Psoas muscle (tissue), 8 donors: ENCODE measurements around the gene CCDC188. TPM values are rescaled to one million over a fixed set of nuclear protein-coding genes. Genes with fewer than 3 reads are reported as not detected.

Experiments
- ATAC-seq, 4 donors: fragments of 200-7000 bp; cut with Tn5 transposase; one replicate each; pipeline ENCODE4 v1.9.1; 2020; ENCODE audit warnings: moderate library complexity in 3 of 4, mild to moderate bottlenecking in 2 of 4
- DNase-seq, 2 donors: peaks; one replicate each; pipeline ENCODE4 v3.0.0-alpha.2; 2020
- H3K27ac ChIP-seq: fragments of 200-600 bp; one replicate; pipeline ENCODE4 v1.8.0; 2022
- H3K27me3 ChIP-seq, 3 donors: fragments of 200-600 bp in 1 of 3; one replicate each; pipeline versions ENCODE4 v1.6.1 to v1.8.0; 2013 to 2022; ENCODE audit warnings: low read length in 2 of 3, mild to moderate bottlenecking in 2 of 3, moderate library complexity in 1 of 3; ENCODE audit not compliant: insufficient read depth in 3 of 3
- H3K36me3 ChIP-seq, 2 donors: fragments of 200-600 bp in 1 of 2; one replicate each; pipeline versions ENCODE4 v1.6.1 to v1.8.0; 2013 to 2022; ENCODE audit warnings: low read depth in 1 of 2, mild to moderate bottlenecking in 1 of 2, moderate library complexity in 1 of 2; ENCODE audit not compliant: insufficient read depth in 1 of 2
- H3K4me1 ChIP-seq: fragments of 200-600 bp; one replicate; pipeline ENCODE4 v1.8.0; 2022
- H3K4me3 ChIP-seq: fragments of 200-600 bp; one replicate; pipeline ENCODE4 v1.8.0; 2022; ENCODE audit warnings: mild to moderate bottlenecking
- H3K9me3 ChIP-seq: fragments of 200-600 bp; one replicate; pipeline ENCODE4 v1.8.0; 2022
- CTCF ChIP-seq: fragments of 200-600 bp; IDR thresholded peaks from one replicate; pipeline ENCODE4 v1.8.0; 2022; ENCODE audit warnings: antibody characterized with exemption
- WGBS, 3 donors: extraction: QIAGEN DNeasy Blood & Tissue Kit; methylation state at CpG; one replicate each; pipeline versions ENCODE4 v1.1.6 to v1.1.7; 2013; 5-methylcytosine and 5-hydroxymethylcytosine counted together
- intact Hi-C, 2 donors: fragments of 100-400 bp; cut with DNase I; formaldehyde crosslinking; loops; one replicate each; pipeline versions ENCODE4 v1.11.0 to v1.14.2; 2022
- polyA plus RNA-seq, 3 donors: library from polyadenylated mRNA; stranded (reverse); fragments of 200-250 nt; gene quantifications; one replicate each; pipeline ENCODE4 v1.2.3, GENCODE V29; 2013
- total RNA-seq, 4 donors: library from RNA; stranded (reverse); fragmentation: NEBNext Ultra II Directional in 2 of 4; extraction: Animal tissue kit (Norgen Biotek cat#: 25700) in 2 of 4; gene quantifications; one replicate each; pipeline versions ENCODE4 v1.2.1 to v1.2.4, GENCODE V29; 2021 to 2023
- donor health status: healthy with polysubstance abuse.
- donor health status: DM: no; HTN: no; CAD: no; lungs with moderate emphysema.
- donor health status: Bipolar disorder and iron deficiency.
- donor health status: healthy.
- donor health status: DM: yes; HTN: yes; CAD: no.
- donor health status: DM: no; HTN: no; CAD: no.
- donor health status: DM: no; HTN: no; CAD: no.
- donor health status: DM: yes; HTN: yes; CAD: no.

The CCDC188 gene
- total and polyA plus RNA-seq, 7 donors, result 0.09 to 0.38 (median 0.17) TPM; not detected in 2

- Histone ChIP-seq H3K4me3 (no peak overlapping the region), H3K27ac (no peak overlapping the region), H3K27me3 (no peaks in the 10 kb centered on the region), H3K4me1 (peaks cover 26% of the 10 kb centered on the region), H3K36me3 (peaks cover 5 to 100% of the 10 kb centered on the region in 2 donors), H3K9me3 (no peaks in the 10 kb centered on the region)
- peak; percentile 12 to 54 for DNase-seq
- WGBS, 3 donors, result 74 to 83% (median 77%) methylated on average over 23 of the region's 23 CpGs
- TF ChIP-seq CTCF, result no peak
- intact Hi-C loops, result no loop called here
- ATAC-seq, result no peak
These were observed 41.2 kb downstream of the CCDC188 start for GRCh38 chr22:20109411-20110358.

- Histone ChIP-seq H3K36me3 (peaks cover 5 to 94% of the 10 kb centered on the region in 2 donors), H3K27me3 (no peaks in the 10 kb centered on the region), H3K27ac (no peak overlapping the region), H3K9me3 (no peaks in the 10 kb centered on the region), H3K4me3 (no peak overlapping the region), H3K4me1 (peaks cover 29% of the 10 kb centered on the region)
- ATAC-seq (no peak), DNase-seq (peak; percentile 4 to 45)
- TF ChIP-seq CTCF, result no peak
- intact Hi-C loops, result no loop called here
- WGBS, 3 donors, result 84 to 95% (median 87%) methylated on average over 12 of the region's 12 CpGs
These were observed 42.1 kb downstream of the CCDC188 start for GRCh38 chr22:20108757-20109230.

GRCh38 chr22:20107951-20108756 is 42.7 kb downstream of the CCDC188 start:
- intact Hi-C loops, result no loop called here
- no peak overlapping the region for H3K27ac ChIP-seq
- H3K27me3 ChIP-seq, result no peaks in the 10 kb centered on the region
- peaks cover 35% of the 10 kb centered on the region for H3K4me1 ChIP-seq
- TF ChIP-seq CTCF, result no peak
- 67 to 77% (median 72%) methylated on average over 12 to 13 of the region's 13 CpGs for WGBS, 3 donors
- no peak for ATAC-seq
- no peak overlapping the region for H3K4me3 ChIP-seq
- H3K36me3 ChIP-seq, result peaks cover 5 to 88% of the 10 kb centered on the region in 2 donors
- no peaks in the 10 kb centered on the region for H3K9me3 ChIP-seq
- peak in 1 of 2 donors; percentile 47 for DNase-seq

- DNase-seq (peak in 1 of 2 donors; percentile 42), ATAC-seq (no peak)
- TF ChIP-seq CTCF, result no peak
- WGBS, 3 donors, result 65 to 84% (median 73%) methylated on average over 7 of the region's 7 CpGs
- intact Hi-C loops, result no loop called here
- Histone ChIP-seq H3K9me3 (no peaks in the 10 kb centered on the region), H3K4me1 (peaks cover 35% of the 10 kb centered on the region), H3K4me3 (no peak overlapping the region), H3K27ac (peak overlapping the region; percentile 84), H3K27me3 (no peaks in the 10 kb centered on the region), H3K36me3 (peaks cover 3 to 88% of the 10 kb centered on the region in 2 donors)
These were observed 43.4 kb downstream of the CCDC188 start for GRCh38 chr22:20107471-20107901.
